ENCODE results near the gene R3HDM4.
"Not testable (repeated sequence)": the region's sequence is repeated elsewhere in the genome, so short reads cannot be mapped to it uniquely, and the experiment has no call there.

The R3HDM4 gene

GRCh38 chr19:913080-913748 is at the start of gene R3HDM4:
Gene R3HDM4, minus strand, starts transcription at chr19:913219. Its CDS starts 62 bp downstream, at chr19:913157.
- DNase-seq, result peak; percentile 31

- DNase-seq, result no peak
These were observed 49.0 kb upstream of the R3HDM4 start for GRCh38 chr19:961866-962620.

DNA sequence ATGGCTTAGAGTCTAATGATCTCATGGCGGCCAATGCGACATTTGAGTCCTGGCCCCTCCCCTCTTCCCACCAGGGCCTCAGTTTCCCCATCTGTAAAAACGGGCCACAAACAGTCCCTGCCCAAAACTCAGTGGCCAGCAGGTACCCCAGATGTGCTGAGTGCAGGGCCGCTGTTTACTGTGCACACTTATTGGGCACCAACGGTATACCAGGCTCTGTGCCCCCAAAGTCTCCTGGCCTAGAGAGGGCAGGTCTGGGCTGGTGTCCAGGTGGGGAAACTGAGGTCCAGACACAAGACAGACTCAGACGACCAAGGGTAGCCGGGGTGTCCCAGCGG is 47.6 kb upstream of the R3HDM4 start:
- no peak for DNase-seq

GRCh38 chr19:960020-960419 is 47.0 kb upstream of the R3HDM4 start:
- no peak for DNase-seq

DNA sequence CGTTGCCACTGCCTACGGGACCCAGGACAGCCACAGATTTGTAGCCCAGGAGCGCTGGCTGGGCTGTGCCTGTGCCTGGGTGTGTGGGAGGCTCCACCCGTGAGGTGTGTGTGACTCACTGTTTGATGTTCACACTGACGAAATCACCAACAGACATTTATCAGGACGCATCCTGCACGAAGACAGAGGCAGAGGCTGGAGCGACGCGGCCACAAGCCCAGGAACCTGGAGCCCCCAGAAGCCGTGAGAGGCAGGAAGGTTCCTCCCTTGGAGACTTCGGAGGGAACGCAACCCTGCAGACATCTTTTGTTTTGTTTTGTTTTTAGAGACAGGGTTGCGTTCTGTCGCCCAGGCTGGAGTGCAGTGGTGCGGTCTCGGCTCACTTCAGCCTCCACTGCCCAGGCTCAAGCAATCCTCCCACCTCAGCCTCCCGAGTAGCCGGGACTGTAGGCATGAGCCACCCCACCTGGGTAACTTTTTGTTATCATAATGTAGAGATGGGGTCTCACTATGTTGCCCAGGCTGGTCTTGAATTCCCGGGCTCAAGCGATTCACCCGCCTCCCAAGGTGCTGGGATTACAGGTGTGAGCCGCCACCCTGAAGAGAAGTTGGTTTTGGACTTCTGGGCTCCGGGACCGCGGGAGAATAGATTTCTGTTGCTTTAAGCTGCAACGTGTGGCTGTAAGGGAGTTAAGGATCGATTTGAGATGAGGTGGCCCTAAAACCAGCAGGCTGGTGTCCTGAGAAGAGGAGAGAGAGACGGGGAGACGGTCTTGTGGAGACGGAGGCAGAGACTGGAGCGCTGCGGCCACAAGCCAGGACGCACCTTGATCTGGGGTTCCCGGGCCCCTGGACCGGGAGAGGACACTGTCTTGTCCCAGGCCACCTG is 46.2 kb upstream of the R3HDM4 start:
- peak; percentile 64 for DNase-seq

DNA sequence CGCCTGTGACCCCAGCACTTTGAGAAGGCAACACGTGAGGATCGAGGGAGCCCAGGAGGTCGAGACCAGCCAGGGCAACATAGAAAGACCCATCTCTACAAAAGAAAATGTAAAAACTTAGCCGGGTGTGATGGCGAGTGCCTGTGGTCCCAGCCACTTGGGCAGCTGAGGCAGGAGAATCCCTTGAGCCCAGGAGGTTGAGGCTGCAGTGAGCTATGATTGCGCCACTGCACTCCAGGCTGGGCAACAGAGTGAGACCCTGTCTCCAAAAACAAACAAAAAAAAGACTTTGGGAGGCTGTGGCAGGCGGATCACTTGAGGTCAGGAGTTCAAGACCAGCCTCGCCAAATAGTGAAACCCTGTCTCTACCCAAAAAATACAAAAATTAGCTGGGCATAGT is 44.6 kb upstream of the R3HDM4 start:
- DNase-seq, result not testable (repeated sequence)

DNA sequence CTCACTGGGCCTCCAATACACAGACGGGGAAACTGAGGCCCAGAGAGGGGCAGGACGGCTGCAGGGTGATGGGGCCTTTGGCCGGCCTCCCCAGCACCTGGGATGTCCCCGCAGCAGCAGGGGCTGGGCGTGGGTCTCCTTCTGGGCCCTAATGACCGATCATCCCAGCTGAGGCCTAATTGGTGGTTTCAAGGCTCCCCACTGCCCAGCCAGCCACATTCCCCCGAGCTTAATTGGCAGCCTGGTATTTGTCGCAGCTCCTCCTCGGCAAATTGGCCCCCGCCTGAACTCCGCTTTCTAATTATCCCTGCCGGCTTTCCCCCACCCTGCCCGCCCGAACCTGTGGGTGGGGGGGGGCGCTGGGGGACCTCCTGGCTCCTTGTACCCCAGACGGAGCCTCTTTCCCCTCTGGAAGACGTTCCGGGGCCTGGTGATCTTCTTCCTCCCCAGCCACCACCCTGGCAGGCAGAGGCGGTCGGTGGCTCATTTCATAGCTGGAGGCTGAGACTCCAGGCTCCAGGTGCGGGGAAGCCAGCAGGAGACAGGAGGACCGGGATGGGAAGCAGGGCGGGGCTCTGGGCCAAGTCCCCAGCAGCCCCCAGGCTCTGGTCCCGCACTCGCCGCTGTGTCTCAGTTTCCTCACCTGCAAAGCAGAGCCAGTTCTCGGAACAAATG is 43.9 kb upstream of the R3HDM4 start:
- DNase-seq, result no peak

GRCh38 chr19:955803-956765 is 43.1 kb upstream of the R3HDM4 start:
- DNase-seq, result no peak

- no peak for DNase-seq
These were observed 41.9 kb upstream of the R3HDM4 start for GRCh38 chr19:954672-955494.

DNA sequence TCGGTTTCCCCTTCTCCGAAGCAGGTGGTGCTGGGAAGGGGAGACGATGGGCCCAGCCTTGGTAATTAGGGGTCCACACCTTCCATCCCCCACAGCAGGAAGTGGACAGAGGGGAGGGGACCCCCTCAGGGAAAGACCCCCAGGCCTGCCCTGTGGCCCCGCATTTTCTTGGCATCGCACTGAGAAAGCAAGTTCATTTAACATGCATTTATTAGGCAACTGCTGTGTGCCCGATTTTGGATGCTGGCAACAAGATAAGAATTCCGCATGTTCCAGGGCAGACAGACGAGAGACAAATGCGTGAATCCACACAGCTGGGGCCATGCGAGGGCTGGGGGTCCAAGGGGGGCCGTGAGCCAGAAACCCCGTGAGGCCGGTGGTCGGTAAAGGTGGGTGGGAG is 41.3 kb upstream of the R3HDM4 start:
- DNase-seq, result no peak

DNA sequence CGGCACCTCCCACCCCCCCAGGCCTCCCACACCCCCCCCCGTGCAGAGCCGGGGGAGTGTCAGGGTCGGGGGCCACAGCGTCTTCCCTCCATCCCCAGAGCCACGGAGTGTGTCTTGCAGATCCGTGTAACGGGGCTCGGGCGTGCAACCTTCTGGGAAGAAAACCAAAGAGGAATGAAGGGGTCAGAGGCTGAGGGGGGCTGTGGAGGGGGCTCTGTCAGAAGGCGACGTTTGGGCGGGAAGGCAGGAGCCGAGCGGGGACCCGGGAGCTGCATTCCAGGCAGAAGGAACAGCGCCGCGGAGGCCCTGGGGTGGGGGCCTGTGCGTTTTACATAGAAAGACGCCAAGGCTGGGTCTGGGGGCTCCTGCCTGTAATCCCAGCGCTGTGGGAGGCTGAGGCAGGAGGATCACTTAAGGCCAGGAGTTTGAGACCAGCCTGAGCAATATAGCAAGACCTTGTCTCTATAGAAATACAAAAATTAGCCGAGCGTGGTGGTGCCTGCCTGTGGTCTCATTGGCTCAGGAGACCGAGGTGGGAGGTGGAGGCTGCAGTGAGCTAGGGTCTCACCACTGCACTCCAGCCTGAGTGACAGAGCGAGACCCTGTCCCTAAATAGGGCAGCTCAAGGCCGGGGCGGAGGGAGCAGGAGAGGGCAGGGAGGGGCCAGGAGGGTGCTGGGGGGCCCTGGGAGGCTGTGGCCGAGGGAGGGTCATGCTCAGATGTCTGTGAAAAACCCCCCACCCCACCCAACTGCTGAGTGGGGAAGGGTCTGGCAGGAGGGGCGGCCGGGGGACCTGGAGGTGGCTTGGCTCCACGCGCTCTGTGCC is 40.6 kb upstream of the R3HDM4 start:
- DNase-seq, result no peak

DNA sequence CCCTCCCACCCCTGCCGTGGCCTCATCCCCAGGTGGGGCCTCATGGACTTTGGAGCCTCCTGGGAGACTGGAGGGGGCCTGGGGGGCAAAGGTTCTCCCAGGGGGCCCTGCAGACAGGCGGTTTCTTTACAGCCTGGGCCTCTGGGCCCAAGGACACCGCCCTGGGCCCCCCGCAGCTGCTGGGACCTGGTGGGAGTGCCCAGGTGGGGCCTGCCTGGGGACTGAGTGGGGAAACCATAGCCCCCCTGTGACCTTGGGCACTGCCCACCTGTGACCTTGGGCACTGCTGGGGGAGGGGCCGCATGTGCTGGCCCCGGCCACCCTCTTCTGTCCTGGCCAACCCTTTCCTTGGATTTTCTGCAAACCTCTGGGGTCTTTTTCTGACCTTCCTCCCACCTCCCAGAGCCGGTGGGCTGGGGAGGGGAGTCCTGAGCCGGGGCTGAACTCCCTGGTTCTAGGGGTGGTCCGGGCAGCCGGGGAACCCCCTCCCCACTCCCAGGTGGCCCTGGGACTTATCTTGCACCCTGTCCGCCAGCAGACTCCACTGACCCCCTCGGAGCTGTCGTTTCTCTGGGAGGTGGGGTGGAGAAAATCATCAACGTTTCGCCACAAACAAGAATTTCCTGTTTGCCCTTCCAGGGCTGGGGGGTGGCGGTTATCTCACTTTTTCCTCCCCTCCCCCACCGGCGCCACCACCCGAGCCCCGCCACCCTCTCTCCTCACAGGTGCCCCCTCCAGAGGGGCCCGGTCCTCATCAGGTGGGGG is 39.8 kb upstream of the R3HDM4 start:
- no peak for DNase-seq

- DNase-seq, result no peak
These were observed 39.1 kb upstream of the R3HDM4 start for GRCh38 chr19:952049-952679.

DNA sequence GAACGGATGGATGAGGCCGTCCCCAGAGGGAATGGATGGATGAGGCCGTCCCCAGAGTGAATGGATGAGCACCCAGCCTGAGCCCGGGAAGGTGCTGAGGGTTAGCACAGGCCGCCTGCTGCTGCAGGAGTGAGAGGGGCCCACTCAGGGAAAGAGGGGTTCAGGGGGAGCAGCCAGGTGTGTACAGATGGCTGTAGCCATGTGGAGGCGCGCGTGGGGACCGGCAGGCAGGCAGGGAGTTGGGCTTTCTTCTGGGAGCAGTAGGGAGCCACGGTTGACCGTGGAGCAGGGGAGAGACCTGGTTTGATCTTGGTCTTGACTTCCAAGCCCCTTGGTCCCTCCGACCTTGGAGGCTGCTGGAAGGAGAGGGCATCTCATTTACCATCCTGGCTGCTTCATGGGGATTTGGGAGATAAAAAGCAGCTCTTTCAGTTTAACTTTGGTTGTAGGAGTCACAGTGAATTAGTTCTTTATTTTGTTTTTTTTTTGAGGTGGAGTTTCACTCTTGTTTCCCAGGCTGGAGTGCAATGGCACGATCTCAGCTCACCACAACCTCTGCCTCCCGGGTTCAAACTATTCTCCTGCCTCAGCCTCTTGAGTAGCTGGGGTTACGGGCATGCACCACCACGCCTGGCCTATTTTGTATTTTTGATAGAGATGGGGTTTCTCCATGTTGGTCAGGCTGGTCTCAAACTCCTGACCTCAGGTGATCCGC is 37.5 kb upstream of the R3HDM4 start:
- DNase-seq, result no peak

DNA sequence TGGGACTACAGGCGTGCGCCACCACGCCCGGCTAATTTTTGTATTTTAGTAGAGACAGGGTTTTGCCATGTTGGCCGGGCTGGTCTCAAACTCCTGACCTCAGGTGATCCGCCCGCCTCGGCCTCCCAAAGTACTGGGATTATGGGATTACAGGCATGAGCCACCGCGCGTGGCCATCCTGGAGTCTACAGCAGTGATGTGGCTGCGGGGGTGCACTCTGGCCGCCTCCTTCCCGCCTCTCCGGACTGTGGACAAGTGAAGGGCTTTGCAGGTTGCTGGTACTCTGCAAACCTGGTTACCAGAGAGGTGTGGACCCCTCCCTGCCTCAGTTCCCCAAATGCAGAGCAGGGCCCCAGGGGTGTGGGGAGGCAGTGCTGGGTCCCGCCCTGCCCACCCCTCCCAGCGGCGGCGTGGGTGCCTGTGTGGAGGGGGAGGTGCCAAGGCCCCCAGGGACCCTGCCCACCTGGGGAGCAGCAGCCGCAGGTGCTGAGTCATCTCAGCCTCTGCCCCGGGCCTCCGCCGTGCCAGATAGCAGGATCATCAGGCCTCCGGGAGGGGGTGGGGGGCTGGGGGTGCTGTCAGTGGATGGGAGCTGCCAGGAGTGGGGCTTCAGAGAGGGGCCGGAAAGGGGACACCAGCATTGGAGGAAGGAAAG is 36.0 kb upstream of the R3HDM4 start:
- no peak for DNase-seq

DNA sequence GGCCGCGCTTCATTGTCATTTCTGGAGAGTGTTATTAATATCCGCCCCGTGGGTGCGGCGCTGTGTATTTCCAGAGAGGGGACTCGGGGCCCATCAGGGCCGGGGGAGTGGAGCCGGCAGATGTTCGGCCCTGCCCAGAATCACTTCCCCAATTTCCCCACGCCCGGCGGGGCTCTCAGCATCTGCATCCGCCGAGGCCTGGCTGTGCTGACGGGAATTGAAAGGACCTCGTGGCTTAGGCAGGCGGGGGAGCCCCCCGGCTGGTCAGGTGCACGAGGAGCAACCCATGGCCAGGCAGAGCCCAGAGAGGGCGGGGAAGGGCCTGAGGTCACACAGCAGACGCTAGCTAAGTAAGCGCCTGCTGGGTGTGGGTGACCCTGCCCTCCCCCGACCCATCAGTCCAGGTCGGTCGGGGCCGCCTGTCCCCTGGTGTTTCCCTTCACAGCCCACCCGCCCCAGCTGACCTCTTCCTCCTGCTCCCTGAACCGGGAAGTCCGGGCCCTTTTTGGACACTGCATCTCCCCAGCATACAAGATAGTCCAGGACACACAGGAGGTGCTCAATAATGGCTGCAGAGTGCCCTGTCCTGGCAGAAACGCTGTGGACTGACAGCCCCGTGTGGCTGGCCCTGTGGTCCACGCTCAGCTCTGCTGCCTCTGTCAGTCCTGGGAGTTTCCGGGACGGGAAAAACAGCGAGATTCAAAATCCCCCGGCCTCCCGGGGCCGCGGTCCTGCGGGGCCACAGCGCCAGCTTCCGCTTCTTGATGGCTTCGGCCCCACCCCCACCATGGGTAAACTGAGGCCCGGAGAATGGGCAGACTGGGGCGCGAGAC is 34.9 kb upstream of the R3HDM4 start:
- peak; percentile 99 for DNase-seq
